SK-N-MC (cell line): ENCODE measurements around the gene P3H4.

Experiments
- DNase-seq: peaks from one replicate; pipeline ENCODE4 v3.0.0-alpha.2; 2011; ENCODE audit warnings: low read depth, low spot score
- H3K27ac ChIP-seq: fragments of 200-600 bp; sonication (generic); 2 replicates; pipeline ENCODE4 v1.5.1; 2016; ENCODE audit warnings: mixed run types
- H3K36me3 ChIP-seq: fragments of 200-600 bp; sonication (generic); 2 replicates; pipeline ENCODE4 v1.6.1; 2017; ENCODE audit warnings: antibody characterized with exemption, low read length, mixed read lengths; ENCODE audit not compliant: insufficient read depth
- H3K4me3 ChIP-seq: fragments of 200-600 bp; sonication (generic); 2 replicates; pipeline ENCODE4 v1.5.1; 2016
- H3K9ac ChIP-seq: fragments of 200-600 bp; sonication (generic); 2 replicates; pipeline ENCODE4 v1.8.0; 2017; ENCODE audit warnings: mixed run types, mixed read lengths; ENCODE audit not compliant: insufficient read length
- H3K9me3 ChIP-seq: fragments of 200-600 bp; sonication (generic); 2 replicates; pipeline ENCODE4 v1.6.1; 2017; ENCODE audit warnings: low read depth, mild to moderate bottlenecking, antibody characterized with exemption, low read length, moderate library complexity, mixed read lengths
- EZH2 ChIP-seq: fragments of 200-600 bp; sonication (generic); IDR thresholded peaks from one replicate; pipeline ENCODE4 v1.6.1; 2017; ENCODE audit warnings: antibody characterized with exemption
- FOXP2 ChIP-seq: optimal IDR thresholded peaks from 2 replicates; pipeline ENCODE3; 2011; ENCODE audit warnings: mild to moderate bottlenecking, moderate library complexity; ENCODE audit not compliant: insufficient read depth; ENCODE audit errors: extremely low read length, control extremely low read depth
- POLR2AphosphoS5 ChIP-seq: IDR thresholded peaks from 2 replicates; pipeline ENCODE4 v1.6.1; 2012; ENCODE audit warnings: mild to moderate bottlenecking, low read depth, low read length, borderline replicate concordance

P3H4 gene

DNA sequence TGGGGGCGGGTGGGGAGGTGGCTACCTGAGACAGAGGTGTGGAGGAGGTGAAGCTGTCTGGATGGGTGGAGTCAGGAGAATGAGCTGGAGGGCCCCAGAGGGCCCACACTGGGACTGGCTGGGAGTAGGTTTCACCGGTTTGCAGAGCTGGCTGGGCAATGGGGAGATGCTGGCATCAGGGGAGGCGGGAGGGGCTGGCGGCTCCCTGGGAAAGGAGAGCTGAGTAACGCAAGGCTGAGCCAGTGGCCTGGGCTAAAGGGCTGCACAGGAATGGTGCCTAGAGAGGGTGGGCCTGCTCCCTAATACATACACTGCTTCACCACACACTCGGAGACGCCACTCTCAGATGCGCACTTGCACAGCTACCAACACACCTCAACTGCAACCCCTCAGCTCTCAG lies 12.4 kb downstream of the P3H4 start:
- no peak for DNase-seq
- Histone ChIP-seq H3K27ac (no peak overlapping the region), H3K9me3 (no peaks in the 10 kb centered on the region), H3K4me3 (no peak overlapping the region), H3K9ac (no peak overlapping the region), H3K36me3 (no peaks in the 10 kb centered on the region)
- TF ChIP-seq EZH2: no peak
- TF ChIP-seq POLR2AphosphoS5: no peak
- no peak for TF ChIP-seq FOXP2

DNA sequence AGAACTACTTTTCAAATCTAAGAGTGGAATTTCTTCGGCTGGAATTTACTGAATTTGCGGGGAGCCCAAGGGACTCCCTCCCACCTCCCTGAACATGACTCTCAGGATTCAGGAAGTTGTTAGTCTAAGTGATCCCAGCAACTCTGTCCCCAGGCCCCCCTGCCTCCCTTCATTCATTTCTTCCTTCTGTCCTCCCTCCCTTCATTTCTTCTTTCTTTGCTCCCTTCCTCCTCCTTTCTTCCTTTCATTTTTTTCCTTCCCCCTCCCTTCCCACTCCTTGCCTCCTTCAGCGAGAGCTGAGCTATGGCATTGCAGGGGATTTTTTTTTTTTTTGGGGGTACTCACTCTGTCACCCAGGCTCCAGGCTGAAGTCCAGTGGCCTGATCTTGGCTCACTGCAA lies 14.4 kb downstream of the P3H4 start:
- no peak overlapping the region for H3K27ac ChIP-seq

DNA sequence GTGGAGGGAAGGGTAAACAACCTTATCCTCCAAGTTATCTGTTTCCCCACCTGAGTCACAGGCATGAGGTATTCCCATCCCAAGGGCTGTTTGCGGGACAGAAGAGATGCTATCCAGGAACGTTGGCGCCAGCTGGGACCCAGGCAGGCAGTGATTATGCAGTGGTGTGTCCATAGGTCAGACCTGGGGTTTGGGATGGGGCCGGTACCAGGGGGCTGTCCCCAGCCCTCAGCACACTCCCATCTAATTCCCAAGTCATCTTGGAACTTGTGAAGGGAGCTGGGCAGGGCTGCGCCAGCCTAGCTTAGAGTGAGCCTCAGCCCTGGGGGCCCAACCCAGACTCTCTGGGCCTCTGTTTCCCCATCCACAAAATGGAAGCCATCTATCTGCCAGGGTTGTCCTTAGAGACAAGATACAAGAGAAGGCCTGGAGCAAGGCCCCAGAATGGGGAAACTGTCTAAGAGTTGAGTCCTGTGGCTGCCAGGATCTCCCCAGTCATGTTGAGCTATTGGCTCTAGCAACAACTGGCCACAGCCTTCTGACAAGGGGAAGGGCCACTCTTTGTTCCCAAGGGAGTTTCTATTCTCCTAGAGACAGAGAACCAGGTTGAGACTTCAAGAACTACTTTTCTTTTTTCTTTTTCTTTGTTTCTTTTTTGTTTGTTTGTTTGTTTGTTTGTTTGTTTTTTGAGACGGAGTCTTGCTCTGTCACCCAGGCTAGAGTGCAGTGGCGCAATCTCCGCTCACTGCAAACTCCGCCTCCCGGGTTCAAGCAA lies 15.4 kb downstream of the P3H4 start:
- TF ChIP-seq EZH2 (no peak), POLR2AphosphoS5 (no peak), FOXP2 (no peak)
- H3K9ac ChIP-seq: no peak overlapping the region
- no peak for DNase-seq
- H3K36me3 ChIP-seq: no peaks in the 10 kb centered on the region
- H3K9me3 ChIP-seq: no peaks in the 10 kb centered on the region
- H3K27ac ChIP-seq: no peak overlapping the region; the same call in 1 of the 2 replicates
- H3K4me3 ChIP-seq: no peak overlapping the region

More for the DNA sequence above, 14.4 kb downstream of the P3H4 start:
- H3K36me3 ChIP-seq: no peaks in the 10 kb centered on the region
- no peaks in the 10 kb centered on the region for H3K9me3 ChIP-seq
- H3K9ac ChIP-seq: no peak overlapping the region
- no peak overlapping the region for H3K4me3 ChIP-seq
- DNase-seq: no peak
- no peak for TF ChIP-seq POLR2AphosphoS5
- no peak for TF ChIP-seq EZH2
- no peak for TF ChIP-seq FOXP2

DNA sequence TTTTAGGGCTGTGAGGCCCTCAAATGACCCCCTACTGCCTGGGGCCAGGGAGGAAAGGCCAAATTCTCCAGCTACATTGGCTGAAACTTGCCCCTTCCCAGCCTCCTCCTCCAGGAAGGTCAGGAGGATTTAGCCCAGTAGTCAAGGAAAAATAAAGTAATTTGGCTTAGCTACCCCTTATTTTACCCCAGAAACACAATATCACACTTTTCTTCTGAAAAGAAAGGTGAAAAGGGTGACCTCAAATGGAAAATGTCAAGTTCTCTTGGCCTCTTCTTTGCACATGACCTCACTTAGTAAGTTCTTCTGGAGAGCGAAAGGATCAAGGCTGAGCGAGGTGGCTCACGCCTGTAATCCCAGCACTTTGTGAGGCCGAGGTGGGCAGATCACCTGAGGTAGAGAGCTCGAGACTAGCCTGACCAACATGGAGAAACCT lies 17.2 kb downstream of the P3H4 start:
- Histone ChIP-seq H3K9me3 (no peaks in the 10 kb centered on the region), H3K4me3 (no peak overlapping the region), H3K9ac (no peak overlapping the region), H3K27ac (no peak overlapping the region), H3K36me3 (no peaks in the 10 kb centered on the region)
- DNase-seq: no peak
- TF ChIP-seq EZH2 (no peak), POLR2AphosphoS5 (no peak), FOXP2 (no peak)

DNA sequence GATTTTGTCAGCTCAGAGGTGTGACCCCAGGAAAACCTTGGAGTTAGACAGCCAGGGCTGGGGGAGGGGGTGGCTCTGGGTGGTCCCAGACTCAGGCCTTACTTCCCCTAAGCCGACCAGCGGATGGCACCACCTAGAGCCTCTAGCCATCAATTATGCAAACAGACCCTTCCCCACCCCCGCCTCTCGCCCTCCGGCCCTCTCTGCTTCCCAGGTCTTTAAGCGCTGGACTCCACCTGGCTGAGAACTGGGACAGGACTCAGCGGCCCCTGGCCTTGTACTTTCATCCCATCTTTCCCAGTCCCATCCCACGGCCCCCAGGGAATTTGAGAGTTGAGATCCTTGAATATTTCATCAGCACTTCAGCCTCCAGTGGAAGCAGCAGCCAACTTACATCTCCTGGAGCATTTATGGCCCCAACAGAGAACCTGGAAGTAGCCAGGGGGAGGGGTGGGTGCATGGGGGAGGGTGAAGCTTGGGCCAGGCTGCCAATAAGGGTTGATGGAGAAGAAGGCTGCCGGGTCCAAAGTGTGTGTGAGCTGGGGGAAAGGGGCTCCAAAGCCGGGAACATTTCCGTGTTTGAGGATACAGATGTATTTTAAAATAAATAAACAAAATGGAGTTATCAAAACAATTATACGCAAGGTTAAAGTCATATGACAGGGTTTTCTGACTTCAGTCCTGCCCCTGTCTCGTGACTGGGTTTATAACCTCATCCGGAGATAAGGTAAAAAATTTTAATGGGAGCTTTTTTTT lies 17.8 kb downstream of the P3H4 start:
- H3K27ac ChIP-seq: no peak overlapping the region
- DNase-seq: no peak

DNA sequence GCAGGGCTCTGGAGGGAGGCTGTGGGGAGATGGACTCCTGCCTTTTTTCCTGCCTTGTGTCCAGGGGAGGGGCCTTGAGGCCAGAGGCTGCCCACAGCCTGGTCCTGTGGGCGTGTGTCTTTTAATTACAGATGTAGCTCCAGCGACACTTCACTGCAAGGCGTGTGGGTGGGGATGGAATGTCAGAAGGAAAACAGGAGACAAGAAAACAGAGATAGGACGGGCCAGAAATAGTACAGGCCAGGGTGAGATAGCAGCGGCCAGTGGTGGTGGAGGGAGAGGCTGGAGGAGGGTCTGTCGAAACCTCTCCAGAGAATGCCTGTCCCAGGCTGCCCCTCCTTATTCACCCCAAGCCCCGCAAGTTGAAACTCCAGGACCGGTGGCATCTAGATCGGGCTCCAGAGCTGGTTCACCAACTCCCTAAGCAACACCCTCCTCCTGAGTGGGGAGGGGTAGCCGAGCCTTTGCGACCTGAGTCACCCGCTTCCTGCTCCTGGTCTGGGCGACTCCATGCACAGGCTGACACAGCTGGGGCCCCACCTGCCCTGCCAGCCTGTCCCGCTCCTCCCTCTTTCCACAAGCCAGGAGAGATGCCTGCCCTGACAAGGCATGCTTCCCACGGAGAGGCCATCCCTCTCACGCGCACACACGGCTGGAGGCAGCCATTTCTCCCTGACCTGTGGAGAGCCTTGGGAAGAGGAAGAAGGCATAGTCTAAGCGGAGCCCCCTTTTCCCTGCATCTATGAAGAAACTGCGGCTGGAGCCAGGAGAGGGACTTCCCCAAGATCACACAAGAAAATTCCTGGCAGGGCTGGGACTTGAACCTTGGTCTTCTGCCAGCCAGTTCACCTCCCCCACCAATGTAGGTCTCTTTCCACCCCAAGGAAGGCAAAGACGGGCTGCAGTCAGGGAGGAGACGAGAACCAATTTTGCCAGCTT lies 18.6 kb downstream of the P3H4 start:
- TF ChIP-seq EZH2 (no peak), FOXP2 (no peak), POLR2AphosphoS5 (no peak)
- no peaks in the 10 kb centered on the region for H3K36me3 ChIP-seq
- DNase-seq: no peak
- no peak overlapping the region for H3K9ac ChIP-seq
- H3K4me3 ChIP-seq: no peak overlapping the region
- no peak overlapping the region for H3K27ac ChIP-seq
- H3K9me3 ChIP-seq: no peaks in the 10 kb centered on the region

More for the DNA sequence above, 17.8 kb downstream of the P3H4 start:
- no peak overlapping the region for H3K9ac ChIP-seq
- TF ChIP-seq POLR2AphosphoS5 (no peak), FOXP2 (no peak), EZH2 (no peak)
- H3K9me3 ChIP-seq: no peaks in the 10 kb centered on the region
- no peaks in the 10 kb centered on the region for H3K36me3 ChIP-seq
- H3K4me3 ChIP-seq: no peak overlapping the region

DNA sequence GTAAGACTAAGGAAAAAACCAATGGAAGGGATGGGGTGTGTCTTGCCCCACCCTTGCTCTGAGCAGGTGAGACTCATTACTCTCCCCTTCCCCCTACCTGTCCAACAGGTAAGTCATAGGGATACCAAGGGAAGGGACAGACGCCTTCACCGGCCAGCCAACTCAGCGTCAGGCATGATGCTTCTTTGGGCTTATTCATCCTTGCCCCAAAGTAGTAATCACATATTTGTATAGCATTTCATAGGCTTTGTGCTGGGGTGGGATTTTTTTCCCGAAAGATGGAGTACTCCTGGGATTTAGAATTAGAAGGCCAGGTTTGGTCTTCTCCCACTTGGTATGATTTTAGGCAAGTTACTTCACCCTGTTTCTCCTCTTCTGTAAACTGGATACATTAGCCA lies 24.7 kb downstream of the P3H4 start:
- no peaks in the 10 kb centered on the region for H3K9me3 ChIP-seq
- H3K36me3 ChIP-seq: no peaks in the 10 kb centered on the region
- no peak overlapping the region for H3K9ac ChIP-seq
- no peak for TF ChIP-seq EZH2
- no peak for TF ChIP-seq POLR2AphosphoS5
- TF ChIP-seq FOXP2: no peak
- H3K4me3 ChIP-seq: no peak overlapping the region
- H3K27ac ChIP-seq: no peak overlapping the region
- no peak for DNase-seq
